Myometrial cell (primary cell): ENCODE measurements around the gene KCNJ4. TPM values are rescaled to one million over a fixed set of nuclear protein-coding genes. Genes with fewer than 3 reads are reported as not detected.

Source experiments
- total RNA-seq: library from RNA; depleted of rRNA; stranded (reverse); fragments of >200 nt; gene quantifications from 2 replicates; pipeline ENCODE4 v1.2.3, GENCODE V29; 2015

KCNJ4 gene
- total RNA-seq = not detected in 2 replicates

GRCh38 chr22:38455076-38455529, at the start of gene KCNJ4:
KCNJ4 (minus strand) TSS chr22:38455199; CDS start chr22:38428132, 27,067 bp downstream.

GRCh38 chr22:38467904-38468442, 13.0 kb upstream of the KCNJ4 start, which contains the start of gene KDELR3:
KDELR3 (plus strand) TSS chr22:38468096; CDS start chr22:38468234, 138 bp downstream.

Other genes starting within 250 kb of the KCNJ4 start
- gene TMEM184B, start 182.2 kb downstream of the KCNJ4 start, total RNA-seq = 51.0 and 54.4 TPM in 2 replicates
- gene CSNK1E, start 137.8 kb downstream of the KCNJ4 start, total RNA-seq = 116 and 152 TPM in 2 replicates
- gene KDELR3, start 12.9 kb upstream of the KCNJ4 start, total RNA-seq = 219 and 222 TPM in 2 replicates
- gene DDX17, start 51.1 kb upstream of the KCNJ4 start, total RNA-seq = 139 and 161 TPM in 2 replicates
- gene DMC1, start 115.0 kb upstream of the KCNJ4 start, total RNA-seq = 3.2 and 6.3 TPM in 2 replicates
- gene FAM227A, start 201.2 kb upstream of the KCNJ4 start, total RNA-seq = 0.58 and 1.8 TPM in 2 replicates
- 17.5 and 23.9 TPM in 2 replicates for gene CBY1, start 201.4 kb upstream of the KCNJ4 start, total RNA-seq
- 78.3 and 89.7 TPM in 2 replicates for gene TOMM22, start 226.8 kb upstream of the KCNJ4 start, total RNA-seq
- 48.1 and 53.0 TPM in 2 replicates for gene JOSD1, start 245.7 kb upstream of the KCNJ4 start, total RNA-seq